Measurements from ENCODE around the gene NDRG2.
A peak's percentile ranks its signal among the peaks of the same experiment; 100 is the strongest.
"Not testable (repeated sequence)": the region's sequence is repeated elsewhere in the genome, so short reads cannot be mapped to it uniquely, and the experiment has no call there.

NDRG2 gene

GRCh38 chr14:21003788-21004346 is 21.0 kb downstream of the NDRG2 start:
- DNase-seq: no peak

GRCh38 chr14:21001218-21001617 is 23.6 kb downstream of the NDRG2 start:
- DNase-seq: no peak

- no peak for DNase-seq
Observed at GRCh38 chr14:20999591-20999990, 25.3 kb downstream of the NDRG2 start.

GRCh38 chr14:20998674-20999366 is 26.0 kb downstream of the NDRG2 start, which contains the start of gene SLC39A2:
SLC39A2 (plus strand) TSS chr14:20999293; CDS start chr14:20999447, 154 bp downstream.
- DNase-seq: no peak

- no peak for DNase-seq
Observed at GRCh38 chr14:20998139-20998538, 26.7 kb downstream of the NDRG2 start.

GRCh38 chr14:20997564-20997963 is 27.3 kb downstream of the NDRG2 start:
- DNase-seq: no peak

GRCh38 chr14:20997115-20997514 is 27.7 kb downstream of the NDRG2 start:
- no peak for DNase-seq

GRCh38 chr14:20996521-20996920 is 28.3 kb downstream of the NDRG2 start:
- DNase-seq: no peak

- peak; percentile 86 to 91 for DNase-seq
Observed at GRCh38 chr14:20989787-20990600, 34.9 kb downstream of the NDRG2 start, which contains the start of gene METTL17. METTL17 (plus strand) TSS chr14:20989980; CDS start chr14:20990003, 23 bp downstream.

GRCh38 chr14:20989471-20989786 is 35.4 kb downstream of the NDRG2 start:
- DNase-seq: no peak

GRCh38 chr14:20988717-20989470 is 36.0 kb downstream of the NDRG2 start:
- no peak for DNase-seq

GRCh38 chr14:20986811-20987210 is 38.0 kb downstream of the NDRG2 start:
- DNase-seq: no peak

GRCh38 chr14:20985650-20986049 is 39.2 kb downstream of the NDRG2 start:
- DNase-seq: not testable (repeated sequence)

GRCh38 chr14:20982646-20983369 is 42.1 kb downstream of the NDRG2 start:
- DNase-seq: no peak

GRCh38 chr14:20980906-20981305 is 44.0 kb downstream of the NDRG2 start:
- no peak for DNase-seq

- no peak for DNase-seq
Observed at GRCh38 chr14:20978687-20979086, 46.2 kb downstream of the NDRG2 start.

- DNase-seq: no peak
Observed at GRCh38 chr14:20976291-20976690, 48.6 kb downstream of the NDRG2 start.

- DNase-seq: no peak
Observed at GRCh38 chr14:20973501-20973900, 51.4 kb downstream of the NDRG2 start.

- no peak for DNase-seq
Observed at GRCh38 chr14:20971705-20972021, 53.2 kb downstream of the NDRG2 start.

- peak; percentile 83 to 86 for DNase-seq
Observed at GRCh38 chr14:20970983-20971704, 53.7 kb downstream of the NDRG2 start.

GRCh38 chr14:20970647-20970982 is 54.2 kb downstream of the NDRG2 start:
- no peak for DNase-seq

- no peak for DNase-seq
Observed at GRCh38 chr14:20969336-20969735, 55.5 kb downstream of the NDRG2 start.
